GM13977 (cell line): ENCODE data around the gene CNTN5.

ENCODE experiments used
- DNase-seq: peaks from one replicate; pipeline ENCODE4 v3.0.0; 2012; ENCODE audit warnings: low spot score
- in situ Hi-C: fragments of 300-500 bp; cut with MboI; formaldehyde crosslinking; loops from one replicate; pipeline ENCODE4 v1.12.0; 2022; ENCODE audit warnings: low sequenced_read_pairs, low pct_unique_long_range_greater_than_20kb, mixed read lengths, inconsistent platforms; ENCODE audit not compliant: unreplicated experiment
- TF ChIP-seq, protein P1 (sequence below): IDR thresholded peaks from 2 replicates; pipeline ENCODE4 v1.5.1; 2012; ENCODE audit warnings: mild to moderate bottlenecking, control low read depth; ENCODE audit not compliant: insufficient read depth; ENCODE audit errors: extremely low read depth, missing control alignments

The CNTN5 gene

DNA sequence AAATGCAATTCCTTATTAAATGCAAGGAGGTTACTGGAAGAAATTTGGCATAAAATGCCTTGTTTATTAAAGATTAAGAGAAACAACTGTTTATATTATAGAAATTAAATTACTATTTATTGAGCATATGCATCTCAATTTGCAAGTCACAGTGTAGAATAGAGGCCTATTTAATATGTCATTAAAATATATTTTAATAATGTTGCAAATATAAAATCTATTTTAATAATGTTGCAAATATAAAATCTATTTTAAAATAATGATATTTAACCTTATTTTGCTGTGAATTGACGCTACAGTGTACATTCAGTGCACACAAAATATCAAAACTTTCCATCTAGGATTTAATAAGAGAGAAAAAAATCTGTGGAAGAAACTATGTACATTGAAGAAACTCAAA is 188.1 kb downstream of the CNTN5 start:
- TF ChIP-seq, protein P1, sequence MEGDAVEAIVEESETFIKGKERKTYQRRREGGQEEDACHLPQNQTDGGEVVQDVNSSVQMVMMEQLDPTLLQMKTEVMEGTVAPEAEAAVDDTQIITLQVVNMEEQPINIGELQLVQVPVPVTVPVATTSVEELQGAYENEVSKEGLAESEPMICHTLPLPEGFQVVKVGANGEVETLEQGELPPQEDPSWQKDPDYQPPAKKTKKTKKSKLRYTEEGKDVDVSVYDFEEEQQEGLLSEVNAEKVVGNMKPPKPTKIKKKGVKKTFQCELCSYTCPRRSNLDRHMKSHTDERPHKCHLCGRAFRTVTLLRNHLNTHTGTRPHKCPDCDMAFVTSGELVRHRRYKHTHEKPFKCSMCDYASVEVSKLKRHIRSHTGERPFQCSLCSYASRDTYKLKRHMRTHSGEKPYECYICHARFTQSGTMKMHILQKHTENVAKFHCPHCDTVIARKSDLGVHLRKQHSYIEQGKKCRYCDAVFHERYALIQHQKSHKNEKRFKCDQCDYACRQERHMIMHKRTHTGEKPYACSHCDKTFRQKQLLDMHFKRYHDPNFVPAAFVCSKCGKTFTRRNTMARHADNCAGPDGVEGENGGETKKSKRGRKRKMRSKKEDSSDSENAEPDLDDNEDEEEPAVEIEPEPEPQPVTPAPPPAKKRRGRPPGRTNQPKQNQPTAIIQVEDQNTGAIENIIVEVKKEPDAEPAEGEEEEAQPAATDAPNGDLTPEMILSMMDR = no peak
- in situ Hi-C loops = no loop called here
- no peak for DNase-seq

DNA sequence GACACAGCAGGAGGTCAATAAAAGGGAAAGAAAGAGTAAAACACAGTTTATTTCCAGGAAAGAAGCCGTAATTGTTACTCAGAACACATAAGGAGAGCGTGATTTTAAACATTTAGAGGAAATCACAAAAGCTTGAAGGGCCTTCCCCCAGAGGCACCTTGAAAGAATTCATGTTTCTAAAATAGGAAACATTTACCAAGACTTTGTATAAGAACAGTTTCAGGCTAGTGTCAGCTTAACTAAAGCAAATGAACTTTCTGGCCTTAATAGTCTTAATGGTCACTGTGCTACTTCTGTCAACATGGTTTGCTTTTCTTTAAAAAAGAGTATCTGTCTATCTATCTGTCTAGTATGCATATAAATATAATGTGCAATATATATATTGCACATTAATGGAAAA is 208.8 kb downstream of the CNTN5 start:
- TF ChIP-seq, protein P1 = no peak
- no peak for DNase-seq

DNA sequence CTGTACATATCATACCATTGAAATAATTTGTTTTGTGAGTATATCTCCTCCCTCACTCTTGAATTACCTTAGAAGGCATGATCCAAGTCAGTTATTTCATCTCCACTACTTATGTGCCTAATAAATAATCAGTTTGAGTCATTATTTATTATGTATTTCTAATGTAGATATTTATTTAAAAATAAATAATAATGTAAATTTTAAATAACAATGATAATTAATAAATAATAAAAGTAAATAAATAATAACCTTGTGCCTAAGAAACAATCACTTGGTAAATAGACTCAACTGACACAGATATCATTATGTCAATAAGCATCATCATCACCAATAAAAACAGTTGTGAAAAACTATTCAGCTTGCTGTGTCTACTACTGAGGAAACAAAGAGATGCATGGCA is 213.8 kb downstream of the CNTN5 start:
- in situ Hi-C loops = no loop called here
- no peak for DNase-seq
- TF ChIP-seq, protein P1 = no peak

More for the DNA sequence above, 208.8 kb downstream of the CNTN5 start:
- in situ Hi-C loops = no loop called here

DNA sequence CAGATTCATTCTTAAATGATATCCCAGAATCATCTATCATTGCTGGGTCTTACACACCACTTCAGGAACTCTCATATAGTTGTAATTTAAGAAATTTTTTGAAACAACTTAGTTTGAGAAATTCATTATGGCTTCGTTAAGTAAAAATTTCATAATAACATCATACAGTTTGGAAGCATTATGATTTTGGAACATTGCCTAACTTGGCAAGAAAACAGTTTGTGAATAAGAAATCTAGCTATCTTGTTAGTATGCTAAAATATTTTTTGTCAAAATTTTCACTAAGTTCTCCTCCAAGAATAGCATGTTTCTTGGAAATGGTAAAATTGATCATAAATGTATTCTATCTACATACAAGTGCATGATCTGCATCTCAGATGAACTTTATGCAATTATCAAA is 217.7 kb downstream of the CNTN5 start:
- DNase-seq = no peak
- in situ Hi-C loops = no loop called here
- TF ChIP-seq, protein P1 = no peak

DNA sequence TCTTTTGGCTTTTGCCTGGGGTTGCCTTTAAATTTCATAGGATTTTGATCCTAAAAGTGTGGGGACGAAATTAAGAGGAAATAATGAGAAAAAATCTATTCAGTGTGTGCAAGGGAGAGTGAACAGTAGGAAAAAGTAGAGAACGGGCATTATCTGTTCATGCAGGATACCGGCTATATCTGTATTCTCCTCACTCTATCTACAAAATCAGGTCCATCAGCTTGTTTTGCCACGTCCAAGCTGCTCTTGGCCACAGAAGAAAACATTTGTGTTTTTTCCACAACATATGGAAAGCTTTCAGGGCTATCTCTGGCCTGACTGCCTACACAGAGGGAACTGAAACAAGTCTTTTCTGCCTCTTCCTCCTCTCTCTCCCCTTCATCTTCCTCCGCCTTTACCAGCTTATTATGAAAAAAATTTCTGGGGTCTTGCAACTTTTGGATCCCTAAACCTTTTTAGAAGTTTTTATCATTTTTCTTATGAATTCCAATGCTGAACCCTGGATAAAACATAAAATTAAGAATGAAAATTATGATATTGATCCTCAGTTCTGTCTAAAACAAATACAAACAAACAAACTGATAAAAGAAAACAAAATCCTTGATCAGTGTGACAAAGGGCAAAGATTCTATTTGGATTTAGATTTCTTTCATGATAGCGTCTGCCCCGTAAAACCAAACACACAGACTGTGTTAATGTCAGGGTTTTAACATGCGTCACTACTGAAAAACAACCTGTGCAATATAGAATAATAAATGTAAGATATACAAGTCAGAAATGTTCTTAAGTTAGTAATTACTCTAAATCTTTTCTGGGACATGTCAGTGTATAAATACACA is 219.7 kb downstream of the CNTN5 start:
- DNase-seq = no peak
- TF ChIP-seq, protein P1 = no peak
- in situ Hi-C loops = no loop called here

DNA sequence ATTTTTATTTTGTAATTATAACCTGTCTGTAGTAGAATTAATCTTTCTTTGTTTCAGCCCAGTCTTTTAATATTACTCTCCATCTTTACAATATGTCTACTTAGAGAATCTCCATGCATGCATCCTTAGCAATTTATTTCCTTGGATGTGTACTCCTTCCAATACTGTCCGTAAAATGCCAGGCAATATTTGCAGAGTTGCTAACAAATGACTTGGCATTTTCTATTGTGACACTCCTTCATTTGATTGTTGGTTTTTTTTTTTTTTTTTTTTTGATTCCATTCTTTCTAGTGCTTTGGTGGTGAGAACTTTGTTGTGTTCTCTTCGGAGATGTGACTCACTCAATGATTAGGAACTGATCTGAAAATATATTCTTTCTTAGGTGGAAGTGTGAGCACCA is 220.3 kb downstream of the CNTN5 start:
- no peak for DNase-seq

More for the DNA sequence above, 220.3 kb downstream of the CNTN5 start:
- TF ChIP-seq, protein P1 = no peak
- in situ Hi-C loops = no loop called here
